Activated T-helper 17 cell treated with anti-CD3 and anti-CD28 coated beads, Interleukin-2, amount 50 U/mL, for 72 hours (primary cell): ENCODE data around the gene NDRG2. TPM values are rescaled to one million over a fixed set of nuclear protein-coding genes. Genes with fewer than 3 reads are reported as not detected.
"Not testable (repeated sequence)": the region's sequence is repeated elsewhere in the genome, so short reads cannot be mapped to it uniquely, and the experiment has no call there.

Source experiments
- ATAC-seq: fragments of 150-1000 bp; cut with Tn5 transposase; replicated peaks from 2 replicates; pipeline ENCODE4 v1.10.0; 2021; ENCODE audit warnings: mild to moderate bottlenecking, moderate library complexity
- H3K27ac Mint-ChIP-seq: one replicate; pipeline ENCODE4 v1.8.0; 2022; ENCODE audit warnings: mixed read lengths
- H3K27me3 Mint-ChIP-seq: one replicate; pipeline ENCODE4 v1.8.0; 2022; ENCODE audit warnings: mixed read lengths
- H3K36me3 Mint-ChIP-seq: one replicate; pipeline ENCODE4 v1.8.0; 2022; ENCODE audit warnings: low read depth, mild to moderate bottlenecking, mixed read lengths
- H3K4me1 Mint-ChIP-seq: one replicate; pipeline ENCODE4 v1.8.0; 2022; ENCODE audit warnings: mixed read lengths
- H3K4me3 Mint-ChIP-seq: one replicate; pipeline ENCODE4 v1.8.0; 2022; ENCODE audit warnings: mild to moderate bottlenecking, mixed read lengths
- H3K9me3 Mint-ChIP-seq: one replicate; pipeline ENCODE4 v1.8.0; 2022; ENCODE audit warnings: mixed read lengths
- total RNA-seq, 2 donors: library from RNA; stranded (reverse); gene quantifications; one replicate each; pipeline ENCODE4 v1.2.3, GENCODE V29; 2022

The NDRG2 gene
- total RNA-seq, 2 donors from 2014 or later = 4.1 to 5.4 TPM

DNA sequence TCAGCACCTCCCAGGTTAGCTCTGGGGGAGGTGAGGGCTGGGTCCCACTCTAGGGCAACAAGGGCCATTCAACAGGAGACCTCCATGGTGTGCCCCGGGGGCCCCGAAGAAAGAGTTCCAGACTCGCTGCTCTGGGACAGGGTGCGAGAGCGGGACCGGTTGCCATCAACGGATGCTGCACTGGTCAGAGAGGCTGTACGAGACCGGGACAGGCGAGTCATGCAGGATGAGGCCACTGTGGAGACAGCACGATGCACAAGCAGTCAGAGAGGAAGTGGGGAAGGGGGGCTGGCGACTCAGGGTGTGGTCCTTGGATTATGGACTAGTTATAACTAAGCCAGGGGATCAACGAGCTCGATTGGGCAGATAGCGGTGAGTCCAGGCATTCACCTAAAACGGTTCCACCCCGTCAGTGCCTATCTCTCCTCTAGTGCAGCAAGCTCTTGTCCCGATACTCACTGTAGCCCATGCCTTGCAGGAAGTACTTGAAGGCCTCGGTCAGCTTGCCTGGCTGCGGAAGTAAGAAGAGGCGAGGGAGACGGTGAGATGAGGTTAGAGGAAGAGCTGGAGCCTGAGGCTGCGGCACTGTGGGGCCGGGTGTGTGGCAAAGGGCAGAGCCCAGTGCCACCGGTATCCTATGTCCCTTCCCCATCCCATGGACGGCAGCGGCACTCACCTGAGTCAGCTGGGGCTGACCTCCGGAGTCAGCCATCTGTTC lies 7.2 kb downstream of the NDRG2 start:
- ATAC-seq = no peak
- H3K27ac Mint-ChIP-seq = no peak overlapping the region
- no peaks in the 10 kb centered on the region for H3K9me3 Mint-ChIP-seq
- peaks cover 2% of the 10 kb centered on the region for H3K4me1 Mint-ChIP-seq
- peaks cover 11% of the 10 kb centered on the region for H3K36me3 Mint-ChIP-seq
- H3K27me3 Mint-ChIP-seq = peaks cover 4% of the 10 kb centered on the region
- H3K4me3 Mint-ChIP-seq = no peak overlapping the region

DNA sequence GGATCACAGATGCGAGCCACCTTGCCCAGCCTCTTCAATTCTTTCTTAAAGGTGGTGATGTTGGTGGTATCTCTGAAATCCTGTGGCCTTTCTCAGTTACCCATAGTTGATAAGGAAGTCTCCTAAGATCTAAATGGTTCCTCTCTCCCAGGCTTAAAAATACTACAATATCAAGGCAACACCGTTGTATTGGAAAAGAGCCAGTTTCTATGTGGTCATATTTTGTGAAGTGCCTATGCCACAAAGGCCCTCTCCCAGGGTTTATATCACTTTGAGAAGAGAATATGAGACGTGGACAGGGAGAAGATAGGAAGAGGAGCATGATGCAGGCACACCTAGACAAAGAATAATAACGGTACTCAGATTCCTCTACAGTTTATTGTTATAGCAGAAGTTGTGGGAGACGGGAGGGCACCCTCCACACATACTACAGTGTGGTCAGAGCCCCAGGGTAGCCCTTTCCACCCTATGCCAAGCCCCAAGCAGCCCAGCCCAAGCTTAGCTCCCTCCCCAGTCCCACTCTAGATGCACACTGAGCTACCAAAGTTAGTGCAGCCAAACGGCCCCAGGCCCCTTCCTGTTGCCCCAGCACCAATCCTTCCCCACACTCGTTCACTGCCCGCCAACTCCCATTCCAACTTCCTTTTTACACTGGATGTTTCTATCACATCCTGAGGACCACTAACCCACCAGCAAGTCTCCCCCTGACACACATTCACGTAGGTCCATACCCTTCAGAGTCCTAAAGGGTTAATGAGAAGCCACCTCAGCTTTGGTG lies 8.3 kb downstream of the NDRG2 start:
- H3K27me3 Mint-ChIP-seq = peaks cover 14% of the 10 kb centered on the region
- no peak for ATAC-seq
- no peaks in the 10 kb centered on the region for H3K9me3 Mint-ChIP-seq
- H3K4me1 Mint-ChIP-seq = no peaks in the 10 kb centered on the region
- no peak overlapping the region for H3K4me3 Mint-ChIP-seq
- H3K27ac Mint-ChIP-seq = no peak overlapping the region
- H3K36me3 Mint-ChIP-seq = peaks cover 11% of the 10 kb centered on the region

DNA sequence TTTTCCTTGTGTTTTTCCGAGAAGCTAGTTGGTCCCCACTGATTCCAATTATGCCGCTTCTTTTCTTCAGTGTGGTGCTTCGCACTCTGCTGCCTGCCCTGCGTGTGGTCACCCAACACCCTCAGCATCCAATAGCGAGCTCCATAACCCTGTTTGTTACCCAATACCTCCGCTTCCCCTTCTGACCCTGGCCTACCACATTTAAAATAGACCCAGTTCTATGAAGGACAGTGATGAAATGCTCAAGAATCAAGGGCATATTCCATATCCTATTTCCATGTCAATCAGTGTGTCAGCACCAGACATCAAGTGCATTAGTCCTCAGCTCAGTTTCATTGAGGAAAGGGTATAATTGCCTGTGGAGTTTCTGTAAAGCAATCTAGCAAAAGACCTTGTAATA lies 9.5 kb downstream of the NDRG2 start:
- Mint-ChIP-seq H3K4me1 (no peaks in the 10 kb centered on the region), H3K27me3 (peaks cover 14% of the 10 kb centered on the region), H3K4me3 (no peak overlapping the region), H3K27ac (no peak overlapping the region), H3K36me3 (peaks cover 5% of the 10 kb centered on the region), H3K9me3 (no peaks in the 10 kb centered on the region)
- no peak for ATAC-seq

DNA sequence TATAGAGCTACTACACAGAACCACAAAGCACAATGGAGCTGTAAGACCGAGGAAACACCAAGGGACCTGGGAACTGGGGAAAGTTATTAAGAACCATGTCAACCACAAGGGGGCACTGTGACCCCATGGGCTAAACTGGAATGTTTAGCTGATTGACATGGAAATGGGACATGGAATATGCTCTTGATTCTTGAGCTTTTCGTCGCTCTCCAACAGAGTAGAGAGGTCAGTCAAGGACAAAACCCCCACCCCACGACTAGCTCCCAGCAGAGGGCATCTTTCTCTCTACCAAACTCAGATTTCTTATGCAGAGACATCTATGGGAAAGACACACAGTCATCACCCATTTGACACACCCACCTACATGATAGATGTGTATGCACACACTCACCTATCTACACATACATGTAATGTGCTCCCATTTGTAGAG lies 10.1 kb downstream of the NDRG2 start:
- ATAC-seq = peak; percentile 86
- peaks cover 14% of the 10 kb centered on the region for H3K27me3 Mint-ChIP-seq
- peaks cover 4% of the 10 kb centered on the region for H3K36me3 Mint-ChIP-seq
- no peak overlapping the region for H3K4me3 Mint-ChIP-seq
- H3K9me3 Mint-ChIP-seq = no peaks in the 10 kb centered on the region
- H3K27ac Mint-ChIP-seq = no peak overlapping the region
- no peaks in the 10 kb centered on the region for H3K4me1 Mint-ChIP-seq

DNA sequence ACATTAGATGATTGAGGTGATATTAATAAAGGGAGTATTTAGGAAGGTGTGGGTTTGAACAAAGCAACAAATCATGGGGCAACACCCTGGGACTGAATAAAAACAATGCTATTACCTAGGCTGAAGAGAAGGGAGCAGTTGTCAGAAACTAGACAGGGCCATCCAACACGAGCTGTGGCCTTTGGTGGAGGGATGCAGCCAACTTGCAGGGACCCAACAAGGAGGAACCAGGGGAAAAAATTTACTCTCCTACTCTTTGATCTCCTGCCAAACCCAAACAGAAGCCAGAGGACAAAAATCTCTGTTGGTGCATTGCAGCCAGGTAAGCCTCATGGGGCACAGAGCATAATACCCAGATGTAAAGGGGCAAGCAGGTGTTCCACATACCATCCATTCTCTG lies 13.7 kb downstream of the NDRG2 start:
- no peaks in the 10 kb centered on the region for H3K36me3 Mint-ChIP-seq
- no peak for ATAC-seq
- no peak overlapping the region for H3K27ac Mint-ChIP-seq
- H3K4me3 Mint-ChIP-seq = no peak overlapping the region
- H3K9me3 Mint-ChIP-seq = no peaks in the 10 kb centered on the region
- no peaks in the 10 kb centered on the region for H3K4me1 Mint-ChIP-seq
- peaks cover 14% of the 10 kb centered on the region for H3K27me3 Mint-ChIP-seq

DNA sequence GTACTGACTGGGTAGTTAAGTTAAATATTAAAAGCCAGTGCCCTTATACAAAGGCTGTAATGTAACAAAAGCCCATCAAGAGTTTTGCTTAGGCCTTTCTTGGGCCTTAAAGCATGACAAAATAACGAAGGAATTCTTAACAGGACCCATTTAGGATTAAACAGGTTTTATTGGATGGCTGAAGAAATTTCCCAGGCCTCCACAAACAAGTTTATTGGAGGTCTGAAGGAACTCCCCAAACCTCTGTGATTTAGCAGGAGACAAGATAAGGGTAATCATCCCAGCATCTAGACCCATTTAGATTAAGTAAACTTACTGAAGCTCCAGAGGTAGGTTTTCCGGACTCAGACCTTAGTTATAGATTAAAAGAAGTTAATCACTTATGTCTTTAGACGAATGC lies 15.1 kb downstream of the NDRG2 start:
- H3K36me3 Mint-ChIP-seq, H3K27ac Mint-ChIP-seq, H3K4me1 Mint-ChIP-seq, H3K4me3 Mint-ChIP-seq, ATAC-seq, H3K9me3 Mint-ChIP-seq: not testable (repeated sequence)
- peaks cover 14% of the 10 kb centered on the region for H3K27me3 Mint-ChIP-seq

DNA sequence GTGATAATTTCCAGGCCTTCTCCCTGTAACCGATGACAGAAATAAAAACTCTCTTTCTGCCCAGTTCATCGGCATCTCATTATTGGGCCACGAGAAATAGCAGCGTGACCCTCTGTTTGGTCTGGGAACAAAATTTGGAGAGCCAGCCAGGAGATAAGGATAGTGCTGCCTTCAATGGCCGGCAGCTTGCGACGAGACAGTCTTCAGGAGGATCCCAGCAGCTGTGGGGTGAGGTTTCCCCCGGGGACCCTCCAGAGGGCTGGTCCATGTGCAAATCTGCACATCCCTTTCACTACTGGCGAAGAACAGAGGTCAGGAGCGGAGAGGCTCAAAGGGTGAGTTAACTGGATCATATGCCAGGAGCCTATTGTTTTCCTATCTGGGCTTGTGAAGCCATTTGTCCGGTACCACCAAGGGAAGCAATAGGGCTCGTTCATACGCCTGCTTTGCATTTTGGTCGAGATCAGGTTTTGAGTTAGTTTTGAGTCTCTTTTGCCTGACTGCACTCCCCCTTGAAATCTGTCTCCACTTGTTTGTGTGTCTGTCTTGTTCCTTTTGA lies 21.0 kb downstream of the NDRG2 start:
- no peak overlapping the region for H3K27ac Mint-ChIP-seq
- H3K4me3 Mint-ChIP-seq = no peak overlapping the region
- no peaks in the 10 kb centered on the region for H3K9me3 Mint-ChIP-seq
- no peaks in the 10 kb centered on the region for H3K4me1 Mint-ChIP-seq
- no peaks in the 10 kb centered on the region for H3K36me3 Mint-ChIP-seq
- ATAC-seq = no peak
- H3K27me3 Mint-ChIP-seq = no peaks in the 10 kb centered on the region

DNA sequence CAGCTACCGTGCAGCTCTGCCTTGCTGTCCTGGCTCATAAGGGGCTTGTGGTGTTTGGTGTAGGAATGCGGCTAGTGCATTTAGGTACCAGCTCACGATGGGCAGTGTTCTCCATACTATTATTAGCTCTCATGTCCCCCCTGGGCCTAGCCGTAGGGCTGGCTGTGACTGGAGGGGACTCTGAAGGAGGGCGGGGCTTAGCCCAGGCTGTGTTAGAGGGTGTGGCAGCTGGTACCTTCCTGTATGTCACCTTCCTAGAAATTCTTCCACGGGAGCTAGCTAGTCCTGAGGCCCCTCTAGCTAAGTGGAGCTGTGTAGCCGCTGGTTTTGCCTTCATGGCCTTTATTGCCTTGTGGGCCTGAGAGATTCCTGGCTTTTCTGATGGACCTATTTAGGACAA lies 23.6 kb downstream of the NDRG2 start:
- peaks cover 21% of the 10 kb centered on the region for H3K36me3 Mint-ChIP-seq
- no peaks in the 10 kb centered on the region for H3K9me3 Mint-ChIP-seq
- H3K27me3 Mint-ChIP-seq = no peaks in the 10 kb centered on the region
- ATAC-seq = no peak
- no peak overlapping the region for H3K4me3 Mint-ChIP-seq
- no peaks in the 10 kb centered on the region for H3K4me1 Mint-ChIP-seq
- no peak overlapping the region for H3K27ac Mint-ChIP-seq

DNA sequence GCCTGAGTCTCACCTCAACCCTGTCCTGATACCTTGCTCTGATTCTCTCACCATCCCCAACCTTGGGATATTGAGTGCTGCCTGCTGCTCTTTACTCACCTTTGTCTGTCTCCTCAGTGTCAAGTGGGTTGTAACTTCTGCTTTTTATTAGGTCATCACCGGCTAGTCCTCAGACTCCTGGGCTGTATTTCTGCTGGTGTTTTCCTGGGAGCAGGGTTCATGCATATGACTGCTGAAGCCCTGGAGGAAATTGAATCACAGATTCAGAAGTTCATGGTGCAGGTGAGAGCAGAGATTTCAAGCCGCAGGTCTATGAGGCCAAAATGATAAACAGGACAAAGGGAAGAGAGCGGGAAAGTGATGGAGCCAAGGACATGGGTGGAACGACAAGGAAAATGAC lies 25.3 kb downstream of the NDRG2 start:
- no peak overlapping the region for H3K4me3 Mint-ChIP-seq

DNA sequence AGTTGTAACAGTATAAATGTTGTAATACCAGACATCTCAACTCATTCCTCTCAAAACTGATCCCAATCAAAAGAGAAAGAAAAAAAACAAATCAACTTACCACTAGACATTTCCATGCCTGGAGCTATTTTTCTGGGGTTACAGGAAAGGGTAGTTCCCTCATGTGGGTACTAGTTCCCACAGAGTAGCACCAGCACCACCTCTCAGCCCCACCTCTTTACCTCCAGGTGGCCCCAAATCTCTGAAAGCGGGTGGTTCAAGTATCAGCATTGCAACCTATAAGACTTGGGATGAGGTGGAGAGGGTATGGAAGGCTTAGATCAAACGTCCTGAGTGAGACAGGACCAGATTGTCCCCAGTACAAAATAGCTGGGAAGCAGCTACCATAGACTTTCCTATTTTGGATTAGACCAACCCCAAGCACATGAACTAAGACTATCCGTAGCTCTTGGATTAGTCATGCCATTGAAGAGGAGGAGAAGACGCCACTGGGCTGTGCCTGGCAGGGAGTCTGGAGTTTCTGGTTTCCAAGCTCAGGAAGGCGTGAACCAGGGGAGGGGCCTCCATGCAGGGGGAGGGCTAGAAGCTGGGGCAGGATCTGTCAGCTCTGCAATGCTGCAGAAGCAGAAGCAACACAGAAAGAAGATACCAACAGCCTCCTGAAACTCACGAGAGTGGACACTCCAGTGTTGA lies 26.0 kb downstream of the NDRG2 start, which contains the start of gene SLC39A2:
Gene SLC39A2, plus strand, starts transcription at position 620 of the 693 bp plus-strand sequence. CDS start 154 bp downstream, outside the sequence.
- ATAC-seq = no peak
- Mint-ChIP-seq H3K4me1 (no peaks in the 10 kb centered on the region), H3K4me3 (no peak within 1 kb of the TSS), H3K27me3 (no peaks in the 10 kb centered on the region), H3K27ac (peak within 1 kb of the TSS; percentile 28), H3K9me3 (no peaks in the 10 kb centered on the region), H3K36me3 (peaks cover 45% of the 10 kb centered on the region)

More for the DNA sequence above, 25.3 kb downstream of the NDRG2 start:
- Mint-ChIP-seq H3K27me3 (no peaks in the 10 kb centered on the region), H3K36me3 (peaks cover 37% of the 10 kb centered on the region), H3K4me1 (no peaks in the 10 kb centered on the region), H3K27ac (no peak overlapping the region), H3K9me3 (no peaks in the 10 kb centered on the region)
- no peak for ATAC-seq

DNA sequence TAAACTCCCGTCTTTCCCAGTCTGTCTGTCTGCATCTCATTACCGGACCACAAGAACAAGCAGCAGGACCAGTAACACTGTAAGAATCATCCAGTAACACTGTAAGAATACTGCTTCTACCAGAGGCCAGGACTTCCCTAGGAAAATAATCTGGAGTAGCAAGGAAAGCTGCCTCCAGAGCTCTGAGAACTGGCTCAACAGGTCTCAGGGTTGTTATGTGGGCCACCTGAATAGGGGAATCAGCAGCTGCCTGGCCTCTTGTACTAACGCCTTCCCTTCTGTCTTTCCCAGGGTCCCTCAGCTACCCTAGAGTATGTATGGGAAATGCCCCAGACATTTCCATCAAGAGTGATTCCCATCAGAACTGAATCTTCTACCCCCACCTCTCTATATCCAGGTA lies 26.7 kb downstream of the NDRG2 start:
- peak overlapping the region; percentile 28 for H3K27ac Mint-ChIP-seq
- peaks cover 52% of the 10 kb centered on the region for H3K36me3 Mint-ChIP-seq
- no peak overlapping the region for H3K4me3 Mint-ChIP-seq
- H3K4me1 Mint-ChIP-seq = no peaks in the 10 kb centered on the region
- H3K9me3 Mint-ChIP-seq = no peaks in the 10 kb centered on the region
- ATAC-seq = no peak
- H3K27me3 Mint-ChIP-seq = no peaks in the 10 kb centered on the region

DNA sequence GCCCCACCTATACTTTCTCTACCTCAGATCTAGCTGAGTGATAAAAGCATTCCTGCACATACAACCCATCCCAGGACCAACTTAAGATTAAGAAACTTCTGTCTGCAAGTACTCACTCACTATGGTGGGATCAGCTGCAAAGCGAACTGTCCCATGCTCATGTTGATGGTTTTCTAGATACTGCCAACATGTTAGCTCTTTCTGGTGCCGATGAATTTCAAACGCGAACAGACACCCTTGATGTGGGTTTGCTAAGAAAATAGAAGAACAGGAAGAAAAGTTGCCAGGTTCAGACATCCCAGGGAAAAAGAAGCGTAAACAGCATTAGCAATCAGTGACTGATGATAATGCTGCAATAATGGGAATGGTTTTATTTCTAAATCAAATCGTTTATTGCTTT lies 27.3 kb downstream of the NDRG2 start:
- Mint-ChIP-seq H3K27me3 (no peaks in the 10 kb centered on the region), H3K9me3 (no peaks in the 10 kb centered on the region), H3K4me3 (no peak overlapping the region), H3K36me3 (peaks cover 57% of the 10 kb centered on the region), H3K4me1 (no peaks in the 10 kb centered on the region), H3K27ac (no peak overlapping the region)
- no peak for ATAC-seq

DNA sequence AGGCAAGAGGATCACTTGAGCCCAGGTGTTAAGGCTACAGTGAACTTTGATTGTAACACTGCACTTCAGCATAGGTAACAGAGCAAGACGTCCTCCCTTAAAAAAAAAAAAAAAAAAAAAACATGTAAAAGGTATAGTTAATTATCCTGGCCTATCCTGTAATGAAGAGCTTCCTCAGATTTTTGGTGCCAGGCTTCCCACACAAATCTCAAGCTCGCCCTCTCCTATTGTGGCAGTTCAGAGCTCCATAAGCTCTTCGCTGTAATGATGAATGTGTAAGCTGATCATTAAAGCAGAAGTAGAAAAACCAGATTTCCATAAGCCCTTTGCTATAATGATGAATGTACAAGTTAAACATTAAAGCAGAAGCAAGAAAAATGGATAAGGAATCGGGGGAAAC lies 27.7 kb downstream of the NDRG2 start:
- H3K4me3 Mint-ChIP-seq = no peak overlapping the region
- peaks cover 62% of the 10 kb centered on the region for H3K36me3 Mint-ChIP-seq
- H3K27me3 Mint-ChIP-seq = no peaks in the 10 kb centered on the region
- no peak overlapping the region for H3K27ac Mint-ChIP-seq
- no peak for ATAC-seq
- H3K4me1 Mint-ChIP-seq = peaks cover 1% of the 10 kb centered on the region
- H3K9me3 Mint-ChIP-seq = no peaks in the 10 kb centered on the region

DNA sequence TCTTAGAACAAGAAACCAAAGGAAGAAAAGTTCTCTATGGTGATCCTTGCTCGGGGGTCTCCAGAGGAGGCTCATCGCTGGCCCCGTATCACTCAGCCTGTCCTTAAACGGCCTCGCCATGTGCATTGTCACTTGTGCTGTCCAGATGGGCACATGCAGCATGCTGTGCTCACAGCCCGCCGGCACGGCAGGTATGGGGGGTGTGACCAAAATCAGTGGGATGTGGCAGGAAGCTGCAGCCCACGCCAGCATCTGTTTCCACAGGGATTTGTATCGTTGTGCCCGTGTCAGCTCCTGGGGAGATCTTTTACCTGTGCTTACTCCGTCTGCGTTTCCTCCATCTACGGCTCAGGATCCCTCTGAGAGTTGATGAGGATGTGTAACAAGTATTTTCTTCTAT lies 28.3 kb downstream of the NDRG2 start:
- H3K4me3 Mint-ChIP-seq = no peak overlapping the region
- H3K4me1 Mint-ChIP-seq = peaks cover 5% of the 10 kb centered on the region
- no peaks in the 10 kb centered on the region for H3K27me3 Mint-ChIP-seq
- ATAC-seq = no peak
- H3K9me3 Mint-ChIP-seq = no peaks in the 10 kb centered on the region
- H3K27ac Mint-ChIP-seq = no peak overlapping the region
- H3K36me3 Mint-ChIP-seq = peaks cover 68% of the 10 kb centered on the region
